HepG2 (cell line): ENCODE measurements around the gene GPC6. TPM values are rescaled to one million over a fixed set of nuclear protein-coding genes. Genes with fewer than 3 reads are reported as not detected.

Experiments
- ATAC-seq: fragments of 200-7000 bp; cut with Tn5 transposase; 3 replicates; pipeline ENCODE4 v1.9.1; 2020; ENCODE audit warnings: mild to moderate bottlenecking, moderate library complexity
- BruUV-seq: library from RNA; stranded (reverse); fragments of 400-500 nt; replicated peaks from 2 replicates; lab custom pipeline; 2021; lab: Mats Ljungman, UMichigan
- CTCF ChIA-PET: fragments of 300-600 bp; formaldehyde crosslinking; extraction: SDS; loops from one replicate; lab custom pipeline; 2021; ENCODE audit warnings: low total read pairs, inconsistent platforms, low intra/inter-chr PET ratio; lab: Yijun Ruan, JAX
- POLR2A ChIA-PET: fragments of 350-600 bp; sonication (Branson Sonifier 250); formaldehyde crosslinking; loops from one replicate; lab custom pipeline; 2020; ENCODE audit warnings: antibody characterized with exemption, inconsistent platforms; lab: Yijun Ruan, JAX
- DNase-seq: peaks from one replicate; pipeline ENCODE4 v3.0.0-alpha.2; 2015; ENCODE audit warnings: low spot score
- FAIRE-seq: peaks from 3 replicates; lab custom pipeline; 2011; peaks lifted over from hg19 to GRCh38; lab: Jason Lieb, UNC
- H2AFZ ChIP-seq: one replicate; pipeline ENCODE4 v1.6.1; 2011; ENCODE audit warnings: low read length, inconsistent platforms
- H3K27ac ChIP-seq: fragments of 300-600 bp; 3 replicates; pipeline ENCODE4 v1.8.0; 2011; ENCODE audit warnings: mixed run types, mild to moderate bottlenecking, mixed read lengths, low read length, inconsistent platforms; ENCODE audit not compliant: insufficient read depth; ENCODE audit errors: extremely low read length
- H3K27me3 ChIP-seq, 2 experiments: fragments of 200-600 bp in 1 of 2; 2 replicates in 1 of 2; 3 replicates in 1 of 2; pipeline versions ENCODE4 v1.6.0 to v1.8.0; 2011; ENCODE audit warnings: low read length in 2 of 2, mild to moderate bottlenecking in 2 of 2, moderate library complexity in 2 of 2, inconsistent platforms in 1 of 2; ENCODE audit not compliant: insufficient read depth in 2 of 2, control insufficient read depth in 1 of 2
- H3K36me3 ChIP-seq, 2 experiments: fragments of 200-600 bp in 1 of 2; replicated peaks in 1 of 2; 2 replicates in 1 of 2; 3 replicates in 1 of 2; pipeline versions ENCODE4 v1.5.1 to v1.8.0; 2011; ENCODE audit warnings: low read length in 2 of 2, inconsistent platforms in 1 of 2; ENCODE audit not compliant: insufficient read depth in 2 of 2, control insufficient read depth in 1 of 2
- H3K4me1 ChIP-seq: 2 replicates; pipeline ENCODE4 v1.5.1; 2012; ENCODE audit warnings: low read length, inconsistent platforms; ENCODE audit not compliant: insufficient read depth
- H3K4me2 ChIP-seq: 2 replicates; pipeline ENCODE4 v1.6.0; 2011; ENCODE audit warnings: low read depth, low read length, inconsistent platforms
- H3K4me3 ChIP-seq, 3 experiments: fragments of 200-600 bp in 1 of 3; sonication (generic), shearing (Covaris generic) in 1 of 3; replicated peaks in 1 of 3; 2 replicates each; pipeline ENCODE4 v1.5.1; 2011 to 2016; ENCODE audit warnings: low read length in 3 of 3, inconsistent platforms in 2 of 3, low read depth in 2 of 3, mild to moderate bottlenecking in 2 of 3, control low read depth in 1 of 3, mixed read lengths in 1 of 3; ENCODE audit not compliant: insufficient read depth in 1 of 3
- H3K79me2 ChIP-seq: one replicate; pipeline ENCODE4 v1.6.1; 2011; ENCODE audit warnings: low read length, inconsistent platforms; ENCODE audit not compliant: insufficient read depth
- H3K9ac ChIP-seq: 2 replicates; pipeline ENCODE4 v1.6.0; 2011; ENCODE audit warnings: mild to moderate bottlenecking, low read depth, low read length, inconsistent platforms; ENCODE audit not compliant: insufficient read depth
- H3K9me3 ChIP-seq: 2 replicates; pipeline ENCODE4 v1.5.1; 2012; ENCODE audit warnings: mild to moderate bottlenecking, low read length
- H4K20me1 ChIP-seq: 2 replicates; pipeline ENCODE4 v1.6.0; 2011; ENCODE audit warnings: inconsistent platforms, mild to moderate bottlenecking, low read length, moderate library complexity; ENCODE audit not compliant: insufficient read depth
- HDAC1 ChIP-seq: sonication (generic); formaldehyde crosslinking; IDR thresholded peaks from 2 replicates; pipeline ENCODE4 v1.5.1; 2020; ENCODE audit warnings: mild to moderate bottlenecking, missing genetic modification reagents
- HNRNPK ChIP-seq: fragments of 200-400 bp; formaldehyde crosslinking; IDR thresholded peaks from 2 replicates; pipeline ENCODE4 v1.6.1; 2018; ENCODE audit warnings: low read length, low read depth, moderate library complexity, mild to moderate bottlenecking; ENCODE audit not compliant: poor library complexity, severe bottlenecking
- ISX ChIP-seq: sonication (generic); formaldehyde crosslinking; conservative IDR thresholded peaks from 2 replicates; pipeline ENCODE4 v1.5.0; 2020; ENCODE audit warnings: missing genetic modification reagents
- ZBTB4 ChIP-seq: sonication (generic); formaldehyde crosslinking; IDR thresholded peaks from 2 replicates; pipeline ENCODE4 v1.4.0; 2020; ENCODE audit warnings: missing genetic modification reagents, mild to moderate bottlenecking, borderline replicate concordance
- ZFP82 ChIP-seq: sonication (generic); formaldehyde crosslinking; IDR thresholded peaks from 2 replicates; pipeline ENCODE4 v1.5.1; 2020; ENCODE audit warnings: mild to moderate bottlenecking, missing genetic modification reagents, borderline replicate concordance
- ZNF644 ChIP-seq: IDR thresholded peaks from 2 replicates; pipeline ENCODE4 v1.6.1; 2016; ENCODE audit warnings: low read depth
- WGBS: methylation state at CpG from one replicate; pipeline ENCODE4 v1.1.6; 2017; ENCODE audit warnings: low lambda C conversion rate; 5-methylcytosine and 5-hydroxymethylcytosine counted together
- in situ Hi-C: cut with HindIII; loops from 2 replicates; pipeline ENCODE4 v1.10.0; 2017; ENCODE audit warnings: low pct_unique_long_range_greater_than_20kb; ENCODE audit not compliant: extremely low pct_ligation_motif_present
- intact Hi-C: fragments of 100-400 bp; cut with micrococcal nuclease; formaldehyde crosslinking; loops from one replicate; pipeline ENCODE4 v1.10.0; 2022; ENCODE audit not compliant: unreplicated experiment
- polyA plus RNA-seq, 8 experiments: library from polyadenylated mRNA; depleted of rRNA in 3 of 8; stranded (reverse) in 7 of 8; unstranded in 1 of 8; fragments of >200 nt; fragmentation: Illumina TruSeq in 4 of 8; extraction: Trizol in 4 of 8; gene quantifications; 2 replicates each; pipeline versions ENCODE4 v1.2.1 to v1.2.3, GENCODE V29; 2011 to 2016; ENCODE audit warnings: low read depth in 4 of 8, missing spikeins in 1 of 8, mixed read lengths in 1 of 8; ENCODE audit not compliant: insufficient read depth in 1 of 8
- total RNA-seq, 5 experiments: library from RNA; depleted of rRNA; stranded (reverse); fragments of >200 nt; fragmentation: Illumina TruSeq; extraction: Trizol; gene quantifications; 2 replicates each; pipeline ENCODE4 v1.2.3, GENCODE V29; 2016; ENCODE audit warnings: low read depth in 1 of 5
- TF ChIP-seq, protein P1 (sequence below): sonication (generic); formaldehyde crosslinking; IDR thresholded peaks from 2 replicates; pipeline ENCODE4 v1.4.0; 2020; ENCODE audit warnings: low read depth, mild to moderate bottlenecking, missing genetic modification reagents
- TF ChIP-seq, protein P2 (sequence below): sonication (generic); formaldehyde crosslinking; IDR thresholded peaks from 2 replicates; pipeline ENCODE4 v1.8.1; 2023; ENCODE audit warnings: mild to moderate bottlenecking, missing genetic modification reagents

GPC6 gene
- total and polyA plus RNA-seq, 2 of the 13 experiments (the other 11 are each of a cell fraction or from before 2014, with no cell fraction given), result 24.5 to 33.9 TPM

DNA sequence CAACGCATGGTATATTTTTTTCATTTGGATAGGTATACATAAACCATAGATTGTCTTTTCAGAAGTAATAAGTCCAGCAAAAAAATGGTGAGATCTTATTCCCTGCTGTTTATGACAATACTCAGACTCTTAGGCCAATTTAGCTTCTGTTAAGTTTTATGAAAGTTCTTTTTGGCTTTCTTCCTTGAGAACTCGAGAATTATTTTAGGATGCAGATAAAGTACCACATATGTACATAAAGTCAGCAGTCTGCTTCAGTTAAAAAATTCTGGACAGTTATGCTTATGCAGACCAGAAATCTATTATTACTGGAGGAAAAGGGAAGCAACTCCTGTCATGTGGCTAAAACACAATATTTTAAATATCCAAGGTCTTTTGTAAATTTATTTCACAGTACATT, 422.9 kb downstream of the GPC6 start:
- H3K4me2 ChIP-seq, result no peak overlapping the region
- H2AFZ ChIP-seq, result no peak overlapping the region
- WGBS, result 94% methylated on average over 2 of the region's 2 CpGs
- H3K4me3 ChIP-seq, result no peak overlapping the region
- DNase-seq (no peak), FAIRE-seq (no peak), ATAC-seq (no peak)
- no peak for TF ChIP-seq ZNF644
- no peak for TF ChIP-seq ZBTB4
- TF ChIP-seq, protein P1, sequence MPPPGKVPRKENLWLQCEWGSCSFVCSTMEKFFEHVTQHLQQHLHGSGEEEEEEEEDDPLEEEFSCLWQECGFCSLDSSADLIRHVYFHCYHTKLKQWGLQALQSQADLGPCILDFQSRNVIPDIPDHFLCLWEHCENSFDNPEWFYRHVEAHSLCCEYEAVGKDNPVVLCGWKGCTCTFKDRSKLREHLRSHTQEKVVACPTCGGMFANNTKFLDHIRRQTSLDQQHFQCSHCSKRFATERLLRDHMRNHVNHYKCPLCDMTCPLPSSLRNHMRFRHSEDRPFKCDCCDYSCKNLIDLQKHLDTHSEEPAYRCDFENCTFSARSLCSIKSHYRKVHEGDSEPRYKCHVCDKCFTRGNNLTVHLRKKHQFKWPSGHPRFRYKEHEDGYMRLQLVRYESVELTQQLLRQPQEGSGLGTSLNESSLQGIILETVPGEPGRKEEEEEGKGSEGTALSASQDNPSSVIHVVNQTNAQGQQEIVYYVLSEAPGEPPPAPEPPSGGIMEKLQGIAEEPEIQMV (CRISPR knock-in tag), result no peak
- no peak for TF ChIP-seq HNRNPK
- no peak for TF ChIP-seq HDAC1
- TF ChIP-seq ZFP82 (CRISPR knock-in tag), result no peak
- TF ChIP-seq ISX (CRISPR knock-in tag), result no peak
- TF ChIP-seq, protein P2, sequence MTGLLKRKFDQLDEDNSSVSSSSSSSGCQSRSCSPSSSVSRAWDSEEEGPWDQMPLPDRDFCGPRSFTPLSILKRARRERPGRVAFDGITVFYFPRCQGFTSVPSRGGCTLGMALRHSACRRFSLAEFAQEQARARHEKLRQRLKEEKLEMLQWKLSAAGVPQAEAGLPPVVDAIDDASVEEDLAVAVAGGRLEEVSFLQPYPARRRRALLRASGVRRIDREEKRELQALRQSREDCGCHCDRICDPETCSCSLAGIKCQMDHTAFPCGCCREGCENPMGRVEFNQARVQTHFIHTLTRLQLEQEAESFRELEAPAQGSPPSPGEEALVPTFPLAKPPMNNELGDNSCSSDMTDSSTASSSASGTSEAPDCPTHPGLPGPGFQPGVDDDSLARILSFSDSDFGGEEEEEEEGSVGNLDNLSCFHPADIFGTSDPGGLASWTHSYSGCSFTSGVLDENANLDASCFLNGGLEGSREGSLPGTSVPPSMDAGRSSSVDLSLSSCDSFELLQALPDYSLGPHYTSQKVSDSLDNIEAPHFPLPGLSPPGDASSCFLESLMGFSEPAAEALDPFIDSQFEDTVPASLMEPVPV (CRISPR knock-in tag), result no peak
- in situ Hi-C loops, result no loop called here
- H3K79me2 ChIP-seq, result no peaks in the 10 kb centered on the region
- no peaks in the 10 kb centered on the region for H3K27me3 ChIP-seq
- no peaks in the 10 kb centered on the region for H3K4me1 ChIP-seq
- no peaks in the 10 kb centered on the region for H3K9me3 ChIP-seq
- ChIA-PET CTCF (no interaction called here), POLR2A (no interaction called here)
- no peak overlapping the region for H3K27ac ChIP-seq
- BruUV-seq, result no TSS peak
- intact Hi-C loops, result no loop called here
- no peak overlapping the region for H3K9ac ChIP-seq
- H3K36me3 ChIP-seq, result no peaks in the 10 kb centered on the region
- H4K20me1 ChIP-seq, result no peaks in the 10 kb centered on the region
